GM18951 (cell line): ENCODE measurements around the gene TMEM97.

Source experiments
- POLR2A ChIP-seq: IDR thresholded peaks from 4 replicates; pipeline ENCODE4 v1.6.1; 2011; ENCODE audit warnings: mild to moderate bottlenecking; ENCODE audit not compliant: insufficient read length, insufficient read depth; ENCODE audit errors: extremely low read depth
- in situ Hi-C: fragments of 300-500 bp; cut with MboI; formaldehyde crosslinking; loops from one replicate; pipeline ENCODE4 v1.12.0; 2022; ENCODE audit warnings: low sequenced_read_pairs, mixed read lengths, inconsistent platforms; ENCODE audit not compliant: unreplicated experiment

Gene TMEM97

GRCh38 chr17:28368306-28368831, 49.4 kb downstream of the TMEM97 start:
- no peak for TF ChIP-seq POLR2A
- in situ Hi-C loops = no loop called here

- in situ Hi-C loops = no loop called here
- TF ChIP-seq POLR2A = no peak
Measured at GRCh38 chr17:28368915-28369683, 50.1 kb downstream of the TMEM97 start.

GRCh38 chr17:28369684-28370034, 50.7 kb downstream of the TMEM97 start:
- TF ChIP-seq POLR2A = no peak
- in situ Hi-C loops = no loop called here

GRCh38 chr17:28370035-28370743, 51.2 kb downstream of the TMEM97 start, which contains the start of gene VTN:
VTN (minus strand) TSS chr17:28370307; CDS start chr17:28370203, 104 bp downstream.
- TF ChIP-seq POLR2A = no peak
- in situ Hi-C loops = no loop called here

GRCh38 chr17:28370744-28371103, 51.7 kb downstream of the TMEM97 start:
- no peak for TF ChIP-seq POLR2A
- in situ Hi-C loops = no loop called here

GRCh38 chr17:28371245-28372202, 52.5 kb downstream of the TMEM97 start, which contains the start of gene SARM1:
SARM1 (plus strand) TSS chr17:28371694; CDS start chr17:28372033, 339 bp downstream.
- peak; percentile 47 for TF ChIP-seq POLR2A
- in situ Hi-C loops = no loop called here

GRCh38 chr17:28372203-28372944, 53.4 kb downstream of the TMEM97 start:
- no peak for TF ChIP-seq POLR2A
- in situ Hi-C loops = no loop called here

- in situ Hi-C loops = no loop called here
Measured at GRCh38 chr17:28372945-28373274, 53.9 kb downstream of the TMEM97 start.

More at GRCh38 chr17:28372945-28373274, 53.9 kb downstream of the TMEM97 start:
- no peak for TF ChIP-seq POLR2A
